B cell (primary cell): ENCODE measurements around the gene RNASE3. TPM values are rescaled to one million over a fixed set of nuclear protein-coding genes. Genes with fewer than 3 reads are reported as not detected.
A peak's percentile ranks its signal among the peaks of the same experiment; 100 is the strongest.

Experiments
- ATAC-seq: fragments of 200-7000 bp; cut with Tn5 transposase; one replicate; pipeline ENCODE4 v1.10.0; 2021; ENCODE audit warnings: low read depth, mild to moderate bottlenecking, moderate number of reproducible peaks, moderate library complexity
- CTCF ChIA-PET: fragments of 350-600 bp; sonication (Branson Sonifier 250); formaldehyde crosslinking; loops from one replicate; lab custom pipeline; 2021; ENCODE audit warnings: antibody characterized with exemption, inconsistent platforms; lab: Charles Lee
- POLR2A ChIA-PET: fragments of 350-600 bp; sonication (Branson Sonifier 250); formaldehyde crosslinking; loops from one replicate; lab custom pipeline; 2021; ENCODE audit warnings: antibody characterized with exemption; lab: Charles Lee
- DNase-seq: peaks from one replicate; pipeline ENCODE4 v3.0.0; 2013
- H2AFZ ChIP-seq: 2 replicates; pipeline ENCODE4 v1.6.1; 2012; ENCODE audit warnings: mild to moderate bottlenecking, low read depth, low read length; ENCODE audit not compliant: insufficient read depth, poor library complexity, severe bottlenecking
- H3K27ac ChIP-seq, 2 donors: 1 replicate in 1 of 2; 2 replicates in 1 of 2; pipeline ENCODE4 v1.5.1; 2012 to 2013; ENCODE audit warnings: low read length in 2 of 2, mild to moderate bottlenecking in 2 of 2, moderate library complexity in 1 of 2
- H3K27me3 ChIP-seq, 4 experiments: fragments of 200-600 bp in 1 of 4; sonication (generic) in 1 of 4; replicated peaks in 1 of 4; 1 replicate in 2 of 4; 2 replicates in 2 of 4; pipeline versions ENCODE4 v1.6.1 to v1.7.0; 2013 to 2016; ENCODE audit warnings: low read length in 3 of 4, mild to moderate bottlenecking in 2 of 4, mixed read lengths in 1 of 4, moderate library complexity in 1 of 4; ENCODE audit not compliant: insufficient read depth in 4 of 4, control insufficient read depth in 3 of 4; ENCODE audit errors: control extremely low read depth in 1 of 4
- H3K36me3 ChIP-seq, 2 experiments: replicated peaks in 1 of 2; 1 replicate in 1 of 2; 2 replicates in 1 of 2; pipeline versions ENCODE4 v1.6.1 to v1.7.1; 2013; ENCODE audit warnings: low read length in 1 of 2; ENCODE audit not compliant: insufficient read depth in 2 of 2, control insufficient read depth in 1 of 2; ENCODE audit errors: control extremely low read depth in 1 of 2, extremely low read depth in 1 of 2
- H3K4me1 ChIP-seq, 2 donors: fragments of 200-600 bp in 1 of 2; sonication (generic) in 1 of 2; 1 replicate in 1 of 2; 2 replicates in 1 of 2; pipeline versions ENCODE4 v1.5.1 to v1.6.1; 2013 to 2017; ENCODE audit warnings: low read length in 2 of 2; ENCODE audit not compliant: control insufficient read depth in 2 of 2, insufficient read depth in 2 of 2
- H3K4me2 ChIP-seq: replicated peaks from 2 replicates; pipeline ENCODE3; 2012; ENCODE audit warnings: mild to moderate bottlenecking, low read depth, low read length; ENCODE audit not compliant: poor library complexity, severe bottlenecking
- H3K4me3 ChIP-seq, 5 experiments: fragments of 200-600 bp in 1 of 5; sonication (generic) in 1 of 5; 1 replicate in 3 of 5; 2 replicates in 2 of 5; pipeline versions ENCODE4 v1.5.1 to v1.7.0; 2011 to 2016; ENCODE audit warnings: low read length in 4 of 5, mild to moderate bottlenecking in 4 of 5, low read depth in 2 of 5, control low read depth in 1 of 5, moderate library complexity in 1 of 5; ENCODE audit not compliant: insufficient read depth in 1 of 5; ENCODE audit errors: control extremely low read depth in 1 of 5, extremely low read depth in 1 of 5
- H3K79me2 ChIP-seq: fragments of 200-600 bp; sonication (generic); one replicate; pipeline ENCODE4 v1.6.0; 2016; ENCODE audit warnings: low read length; ENCODE audit not compliant: control insufficient read depth, insufficient read depth
- H3K9ac ChIP-seq: fragments of 200-600 bp; sonication (generic); 2 replicates; pipeline ENCODE4 v1.6.1; 2017; ENCODE audit warnings: mild to moderate bottlenecking, low read length, moderate library complexity
- H3K9me3 ChIP-seq, 3 donors: one replicate each; pipeline versions ENCODE4 v1.6.1 to v1.7.1; 2013; ENCODE audit warnings: low read length in 2 of 3; ENCODE audit not compliant: control insufficient read depth in 2 of 3, insufficient read depth in 1 of 3; ENCODE audit errors: control extremely low read depth in 1 of 3
- H4K20me1 ChIP-seq: 2 replicates; pipeline ENCODE4 v1.6.0; 2012; ENCODE audit warnings: mild to moderate bottlenecking, low read length; ENCODE audit not compliant: insufficient read depth, control insufficient read depth, poor library complexity, severe bottlenecking
- H3K27ac Mint-ChIP-seq: one replicate; pipeline ENCODE4 v1.8.0; 2021; ENCODE audit warnings: mixed read lengths
- H3K27me3 Mint-ChIP-seq: one replicate; pipeline ENCODE4 v1.8.0; 2021; ENCODE audit warnings: mixed read lengths
- H3K4me1 Mint-ChIP-seq: one replicate; pipeline ENCODE4 v1.8.0; 2021; ENCODE audit warnings: mixed read lengths
- H3K4me3 Mint-ChIP-seq: one replicate; pipeline ENCODE4 v1.8.0; 2021; ENCODE audit warnings: mixed read lengths
- H3K9me3 Mint-ChIP-seq: one replicate; pipeline ENCODE4 v1.8.0; 2022; ENCODE audit warnings: mixed read lengths; ENCODE audit not compliant: insufficient read depth
- CTCF ChIP-seq: fragments of 200-600 bp; IDR thresholded peaks from one replicate; pipeline ENCODE4 v1.8.0; 2022; ENCODE audit warnings: antibody characterized with exemption, mild to moderate bottlenecking
- EZH2 ChIP-seq: IDR thresholded peaks from 2 replicates; pipeline ENCODE4 v1.6.1; 2012; ENCODE audit warnings: borderline replicate concordance, low read depth, mild to moderate bottlenecking, moderate library complexity, low read length; ENCODE audit not compliant: insufficient read depth, poor library complexity, severe bottlenecking
- WGBS: methylation state at CpG from one replicate; pipeline ENCODE4 v1.1.5; 2013; ENCODE audit warnings: missing lambda C conversion rate; ENCODE audit not compliant: insufficient coverage; 5-methylcytosine and 5-hydroxymethylcytosine counted together
- intact Hi-C: fragments of 100-400 bp; cut with micrococcal nuclease; formaldehyde crosslinking; loops from one replicate; pipeline ENCODE4 v1.10.0; 2022
- polyA plus RNA-seq: library from polyadenylated mRNA; depleted of rRNA; stranded (reverse); fragments of >200 nt; gene quantifications from 2 replicates; pipeline ENCODE4 v1.2.3, GENCODE V29; 2012
- total RNA-seq, 2 donors: library from RNA; stranded (reverse); fragments of 120-200 nt in 1 of 2; gene quantifications; 1 replicate in 1 of 2; 2 replicates in 1 of 2; pipeline versions ENCODE4 v1.2.3 to v1.2.4, GENCODE V29; 2013 to 2022

RNASE3 gene
- total and polyA plus RNA-seq, 2 donors (not counting 1 experiment from before 2014, with no cell fraction given), result not detected

GRCh38 chr14:20857207-20857606, 34.0 kb upstream of the RNASE3 start:
- Histone ChIP-seq H3K9me3 (no peaks in the 10 kb centered on the region), H3K9ac (no peak overlapping the region), H3K4me2 (no peak overlapping the region), H2AFZ (no peak overlapping the region), H3K27ac (no peak overlapping the region), H3K36me3 (no peaks in the 10 kb centered on the region), H3K27me3 (peaks cover 0 to 18% (median 12%) of the 10 kb centered on the region in 4 experiments), H3K4me1 (peaks cover 3 to 7% of the 10 kb centered on the region in 2 donors), H3K4me3 (no peak overlapping the region), H4K20me1 (no peaks in the 10 kb centered on the region), H3K79me2 (no peaks in the 10 kb centered on the region)
- POLR2A ChIA-PET, result no interaction called here
- intact Hi-C loops, result loop anchor here (1.0 to 5.0 kb wide), 2 partner anchors 114 to 530 kb away; no protein-coding TSS in a partner anchor
- CTCF ChIA-PET, result interaction anchor here (0.7 to 3.8 kb wide), 52 partner anchors 8 to 529 kb away, joined by 3 to 140 read pairs (median 5); partner anchors contain the start of genes ANG, PARP2 and RNASE6
- H3K9me3 Mint-ChIP-seq, result no peaks in the 10 kb centered on the region
- peaks cover 42% of the 10 kb centered on the region for H3K27me3 Mint-ChIP-seq
- peaks cover 11% of the 10 kb centered on the region for H3K4me1 Mint-ChIP-seq
- H3K27ac Mint-ChIP-seq, result no peak overlapping the region
- no peak overlapping the region for H3K4me3 Mint-ChIP-seq
- TF ChIP-seq EZH2, result no peak
- no peak for TF ChIP-seq CTCF
- ATAC-seq (no peak), DNase-seq (no peak)

- no peak overlapping the region for H3K27ac Mint-ChIP-seq
- Histone ChIP-seq H3K4me3 (no peak overlapping the region), H3K9ac (no peak overlapping the region), H3K4me2 (no peak overlapping the region), H3K79me2 (no peaks in the 10 kb centered on the region), H3K27ac (no peak overlapping the region), H3K9me3 (no peaks in the 10 kb centered on the region), H3K27me3 (peaks cover 0 to 18% (median 12%) of the 10 kb centered on the region in 4 experiments), H3K4me1 (peaks cover 3 to 7% of the 10 kb centered on the region in 2 donors), H2AFZ (no peak overlapping the region), H3K36me3 (no peaks in the 10 kb centered on the region), H4K20me1 (no peaks in the 10 kb centered on the region)
- DNase-seq (peak; percentile 75), ATAC-seq (peak; percentile 48)
- H3K4me3 Mint-ChIP-seq, result no peak overlapping the region
- CTCF ChIA-PET, result interaction anchor here (0.6 to 3.4 kb wide), 43 partner anchors 8 to 599 kb away, joined by 3 to 102 read pairs (median 5); partner anchors contain the start of genes ANG, PARP2 and RNASE6
- intact Hi-C loops, result loop anchor here (1.0 to 5.0 kb wide), 2 partner anchors 114 to 530 kb away; no protein-coding TSS in a partner anchor
- no peaks in the 10 kb centered on the region for H3K9me3 Mint-ChIP-seq
- peaks cover 11% of the 10 kb centered on the region for H3K4me1 Mint-ChIP-seq
- POLR2A ChIA-PET, result no interaction called here
- WGBS, result 49% methylated on average over 8 of the region's 14 CpGs
- TF ChIP-seq CTCF (peak; percentile 96), EZH2 (no peak)
- peaks cover 44% of the 10 kb centered on the region for H3K27me3 Mint-ChIP-seq
These were observed 33.4 kb upstream of the RNASE3 start for GRCh38 chr14:20857630-20858261.
